ENCODE data around the gene TRAPPC3.

Gene TRAPPC3

GRCh38 chr1:36125129-36125991, 23.9 kb downstream of the TRAPPC3 start, which contains the start of gene COL8A2:
Gene COL8A2, minus strand, starts transcription at chr1:36125222. Its CDS starts 24,980 bp downstream, at chr1:36100242.
- no peak for DNase-seq (ENCODE audit: low read depth)

GRCh38 chr1:36124404-36125128, 24.7 kb downstream of the TRAPPC3 start:
- no peak for DNase-seq (ENCODE audit: low read depth)

GRCh38 chr1:36123356-36123755, 25.9 kb downstream of the TRAPPC3 start:
- DNase-seq (ENCODE audit: low read depth): no peak

- no peak for DNase-seq (ENCODE audit: low read depth)
These were observed 26.9 kb downstream of the TRAPPC3 start for GRCh38 chr1:36122062-36123030.

GRCh38 chr1:36119456-36119855, 29.8 kb downstream of the TRAPPC3 start:
- DNase-seq (ENCODE audit: low read depth): no peak

- DNase-seq (ENCODE audit: low read depth): no peak
These were observed 30.7 kb downstream of the TRAPPC3 start for GRCh38 chr1:36118447-36119204.

GRCh38 chr1:36116901-36117300, 32.4 kb downstream of the TRAPPC3 start:
- no peak for DNase-seq (ENCODE audit: low read depth)

- no peak for DNase-seq (ENCODE audit: low read depth)
These were observed 33.4 kb downstream of the TRAPPC3 start for GRCh38 chr1:36115931-36116330.

- no peak for DNase-seq (ENCODE audit: low read depth)
These were observed 34.1 kb downstream of the TRAPPC3 start for GRCh38 chr1:36115200-36115669.

- no peak for DNase-seq (ENCODE audit: low read depth)
These were observed 34.9 kb downstream of the TRAPPC3 start for GRCh38 chr1:36114371-36114770.

GRCh38 chr1:36112823-36113222, 36.5 kb downstream of the TRAPPC3 start:
- DNase-seq (ENCODE audit: low read depth): no peak

GRCh38 chr1:36111151-36111550, 38.1 kb downstream of the TRAPPC3 start:
- no peak for DNase-seq (ENCODE audit: low read depth)

GRCh38 chr1:36109041-36109679, 40.1 kb downstream of the TRAPPC3 start:
- peak; percentile 38 for DNase-seq (ENCODE audit: low read depth)

- no peak for DNase-seq (ENCODE audit: low read depth)
These were observed 41.0 kb downstream of the TRAPPC3 start for GRCh38 chr1:36108314-36108713.

- no peak for DNase-seq (ENCODE audit: low read depth)
These were observed 41.9 kb downstream of the TRAPPC3 start for GRCh38 chr1:36107394-36107793.

GRCh38 chr1:36106269-36106668, 43.0 kb downstream of the TRAPPC3 start:
- DNase-seq (ENCODE audit: low read depth): no peak

GRCh38 chr1:36101546-36101945, 47.7 kb downstream of the TRAPPC3 start:
- DNase-seq (ENCODE audit: low read depth): no peak

- no peak for DNase-seq (ENCODE audit: low read depth)
These were observed 48.9 kb downstream of the TRAPPC3 start for GRCh38 chr1:36100376-36100775.

GRCh38 chr1:36099681-36100341, 49.5 kb downstream of the TRAPPC3 start:
- DNase-seq (ENCODE audit: low read depth): peak; percentile 66
